CD8-positive, alpha-beta memory T cell (primary cell): ENCODE measurements around the gene MRPL10. TPM values are rescaled to one million over a fixed set of nuclear protein-coding genes. Genes with fewer than 3 reads are reported as not detected.

Experiments used
- CTCF ChIA-PET: fragments of 350-600 bp; sonication (Branson Sonifier 250); formaldehyde crosslinking; loops from one replicate; lab custom pipeline; 2021; ENCODE audit warnings: antibody characterized with exemption; lab: Charles Lee
- POLR2A ChIA-PET: fragments of 350-600 bp; sonication (Branson Sonifier 250); formaldehyde crosslinking; loops from one replicate; lab custom pipeline; 2021; ENCODE audit warnings: antibody characterized with exemption; lab: Charles Lee
- DNase-seq, 5 donors: peaks; one replicate each; pipeline versions ENCODE4 v3.0.0 to v3.0.0-alpha.2; 2020 to 2022; ENCODE audit warnings: mixed read lengths in 1 of 5
- H3K27ac ChIP-seq: one replicate; pipeline ENCODE4 v1.7.0; 2013; ENCODE audit warnings: low read depth, mild to moderate bottlenecking, low read length, moderate library complexity
- H3K27me3 ChIP-seq: 2 replicates; pipeline ENCODE4 v1.7.0; 2013; ENCODE audit warnings: low read length, mild to moderate bottlenecking; ENCODE audit not compliant: insufficient read depth, poor library complexity, severe bottlenecking
- H3K36me3 ChIP-seq: 2 replicates; pipeline ENCODE4 v1.7.0; 2013; ENCODE audit warnings: mild to moderate bottlenecking, low read length, moderate library complexity; ENCODE audit not compliant: insufficient read depth
- H3K4me1 ChIP-seq: 2 replicates; pipeline ENCODE4 v1.7.0; 2013; ENCODE audit warnings: mild to moderate bottlenecking, low read length, moderate library complexity; ENCODE audit not compliant: insufficient read depth
- H3K4me3 ChIP-seq: 2 replicates; pipeline ENCODE4 v1.7.0; 2013; ENCODE audit warnings: mild to moderate bottlenecking, low read length
- H3K9me3 ChIP-seq: 2 replicates; pipeline ENCODE4 v1.7.0; 2013; ENCODE audit warnings: mild to moderate bottlenecking, low read length
- H3K27ac Mint-ChIP-seq, 8 donors: one replicate each; pipeline ENCODE4 v1.8.0; 2020 to 2021; ENCODE audit warnings: mixed read lengths in 8 of 8, mild to moderate bottlenecking in 6 of 8, inconsistent platforms in 3 of 8, moderate library complexity in 3 of 8
- H3K27me3 Mint-ChIP-seq, 2 donors: one replicate each; pipeline ENCODE4 v1.8.0; 2020 to 2021; ENCODE audit warnings: mixed read lengths in 2 of 2, mild to moderate bottlenecking in 1 of 2, moderate library complexity in 1 of 2
- H3K36me3 Mint-ChIP-seq, 3 donors: one replicate each; pipeline ENCODE4 v1.8.0; 2020 to 2021; ENCODE audit warnings: mixed read lengths in 3 of 3, inconsistent platforms in 1 of 3, mild to moderate bottlenecking in 1 of 3
- H3K4me1 Mint-ChIP-seq, 3 donors: one replicate each; pipeline ENCODE4 v1.8.0; 2020 to 2021; ENCODE audit warnings: mixed read lengths in 3 of 3, inconsistent platforms in 1 of 3, mild to moderate bottlenecking in 1 of 3
- H3K4me3 Mint-ChIP-seq, 7 donors: one replicate each; pipeline ENCODE4 v1.8.0; 2020 to 2021; ENCODE audit warnings: mixed read lengths in 7 of 7, mild to moderate bottlenecking in 6 of 7, moderate library complexity in 4 of 7, inconsistent platforms in 2 of 7
- H3K9me3 Mint-ChIP-seq, 5 donors: one replicate each; pipeline ENCODE4 v1.8.0; 2020 to 2022; ENCODE audit warnings: mixed read lengths in 5 of 5, mild to moderate bottlenecking in 3 of 5, moderate library complexity in 2 of 5, inconsistent platforms in 1 of 5
- polyA plus RNA-seq: library from polyadenylated mRNA; unstranded; fragments of 300-500 nt; fragmentation: Illumina TruSeq; gene quantifications from one replicate; pipeline ENCODE4 v1.2.3, GENCODE V29; 2021
- total RNA-seq, 2 experiments: library from RNA; stranded (reverse); gene quantifications; one replicate each; pipeline ENCODE4 v1.2.3, GENCODE V29; 2021

MRPL10 gene
- total and polyA plus RNA-seq, 3 experiments from 2014 or later = 59.8 to 67.7 (median 67.0) TPM

GRCh38 chr17:47816111-47816735 is 15.1 kb downstream of the MRPL10 start:
- CTCF ChIA-PET = no interaction called here
- no peak overlapping the region for H3K4me3 ChIP-seq
- Mint-ChIP-seq H3K9me3 (no peaks in the 10 kb centered on the region), H3K4me1 (peaks cover 17 to 35% (median 20%) of the 10 kb centered on the region in 3 donors), H3K4me3 (no peak overlapping the region), H3K36me3 (peaks cover 3 to 87% (median 16%) of the 10 kb centered on the region in 3 donors), H3K27me3 (peaks cover 0 to 1% of the 10 kb centered on the region in 2 donors), H3K27ac (peak overlapping the region in 2 of 8 donors; percentile 15 to 93)
- H3K27ac ChIP-seq = no peak overlapping the region
- peaks cover 45% of the 10 kb centered on the region for H3K36me3 ChIP-seq
- no peaks in the 10 kb centered on the region for H3K27me3 ChIP-seq
- H3K4me1 ChIP-seq = peaks cover 14% of the 10 kb centered on the region
- H3K9me3 ChIP-seq = no peaks in the 10 kb centered on the region
- peak in 1 of 5 donors; percentile 44 for DNase-seq
- POLR2A ChIA-PET = no interaction called here

- peaks cover 3 to 90% (median 21%) of the 10 kb centered on the region in 3 donors for H3K36me3 Mint-ChIP-seq
- DNase-seq = peak in 1 of 5 donors; percentile 25
- Histone ChIP-seq H3K27ac (no peak overlapping the region), H3K4me1 (peaks cover 5% of the 10 kb centered on the region), H3K36me3 (peaks cover 45% of the 10 kb centered on the region), H3K9me3 (no peaks in the 10 kb centered on the region), H3K27me3 (no peaks in the 10 kb centered on the region), H3K4me3 (no peak overlapping the region)
- CTCF ChIA-PET = interaction anchor here (0.7 kb wide), 1 partner anchor 116 kb away, joined by 3 read pairs; no protein-coding TSS in a partner anchor
- peak overlapping the region in 6 of 8 donors; percentile 40 to 85 (median 54) for H3K27ac Mint-ChIP-seq
- no peak overlapping the region for H3K4me3 Mint-ChIP-seq
- no peaks in the 10 kb centered on the region for H3K9me3 Mint-ChIP-seq
- POLR2A ChIA-PET = interaction anchor here (0.6 kb wide), 1 partner anchor 489 kb away, joined by 3 read pairs; no protein-coding TSS in a partner anchor
- H3K4me1 Mint-ChIP-seq = peaks cover 17 to 35% (median 19%) of the 10 kb centered on the region in 3 donors
- peaks cover 0 to 2% of the 10 kb centered on the region in 2 donors for H3K27me3 Mint-ChIP-seq
Measured at GRCh38 chr17:47815106-47815918, 16.0 kb downstream of the MRPL10 start.

- Histone ChIP-seq H3K9me3 (no peaks in the 10 kb centered on the region), H3K27ac (no peak overlapping the region), H3K36me3 (peaks cover 44% of the 10 kb centered on the region), H3K4me1 (no peaks in the 10 kb centered on the region), H3K27me3 (no peaks in the 10 kb centered on the region), H3K4me3 (no peak overlapping the region)
- Mint-ChIP-seq H3K9me3 (no peaks in the 10 kb centered on the region), H3K36me3 (peaks cover 9 to 95% (median 26%) of the 10 kb centered on the region in 3 donors), H3K27ac (peak overlapping the region in 2 of 8 donors; percentile 60 to 91), H3K4me1 (peaks cover 21 to 29% (median 22%) of the 10 kb centered on the region in 3 donors), H3K27me3 (peaks cover 0 to 2% of the 10 kb centered on the region in 2 donors), H3K4me3 (no peak overlapping the region)
- POLR2A ChIA-PET = no interaction called here
- CTCF ChIA-PET = no interaction called here
- peak in 1 of 5 donors; percentile 27 for DNase-seq
Measured at GRCh38 chr17:47813512-47814031, 17.8 kb downstream of the MRPL10 start.

- no peak overlapping the region for H3K4me3 Mint-ChIP-seq
- peak in 1 of 5 donors; percentile 28 for DNase-seq
- H3K27ac Mint-ChIP-seq = peak overlapping the region in 6 of 8 donors; percentile 13 to 91 (median 88)
- H3K36me3 Mint-ChIP-seq = peaks cover 9 to 95% (median 30%) of the 10 kb centered on the region in 3 donors
- Histone ChIP-seq H3K4me1 (no peaks in the 10 kb centered on the region), H3K9me3 (no peaks in the 10 kb centered on the region), H3K4me3 (no peak overlapping the region), H3K36me3 (peaks cover 40% of the 10 kb centered on the region), H3K27me3 (no peaks in the 10 kb centered on the region), H3K27ac (no peak overlapping the region)
- ChIA-PET CTCF (no interaction called here), POLR2A (no interaction called here)
- H3K4me1 Mint-ChIP-seq = peaks cover 21 to 29% (median 22%) of the 10 kb centered on the region in 3 donors
- H3K9me3 Mint-ChIP-seq = no peaks in the 10 kb centered on the region
- H3K27me3 Mint-ChIP-seq = peaks cover 0 to 2% of the 10 kb centered on the region in 2 donors
Measured at GRCh38 chr17:47813077-47813476, 18.3 kb downstream of the MRPL10 start.

- no peaks in the 10 kb centered on the region for H3K9me3 ChIP-seq
- Mint-ChIP-seq H3K9me3 (no peaks in the 10 kb centered on the region), H3K4me1 (peaks cover 21 to 29% (median 22%) of the 10 kb centered on the region in 3 donors), H3K27ac (peak overlapping the region in 7 of 8 donors; percentile 13 to 94 (median 91)), H3K4me3 (no peak overlapping the region), H3K36me3 (peaks cover 9 to 95% (median 32%) of the 10 kb centered on the region in 3 donors), H3K27me3 (peaks cover 0 to 2% of the 10 kb centered on the region in 2 donors)
- no peak overlapping the region for H3K4me3 ChIP-seq
- ChIA-PET POLR2A (no interaction called here), CTCF (no interaction called here)
- H3K4me1 ChIP-seq = no peaks in the 10 kb centered on the region
- H3K27me3 ChIP-seq = no peaks in the 10 kb centered on the region
- DNase-seq = peak in 1 of 5 donors; percentile 23
- H3K27ac ChIP-seq = no peak overlapping the region
- peaks cover 34% of the 10 kb centered on the region for H3K36me3 ChIP-seq
Measured at GRCh38 chr17:47812146-47812920, 19.0 kb downstream of the MRPL10 start.

- peaks cover 9 to 95% (median 32%) of the 10 kb centered on the region in 3 donors for H3K36me3 Mint-ChIP-seq
- POLR2A ChIA-PET = no interaction called here
- no peaks in the 10 kb centered on the region for H3K9me3 Mint-ChIP-seq
- H3K4me3 Mint-ChIP-seq = peak overlapping the region in 1 of 7 donors; percentile 24
- Histone ChIP-seq H3K4me1 (no peaks in the 10 kb centered on the region), H3K27ac (no peak overlapping the region), H3K27me3 (no peaks in the 10 kb centered on the region), H3K4me3 (no peak overlapping the region), H3K9me3 (no peaks in the 10 kb centered on the region), H3K36me3 (peaks cover 29% of the 10 kb centered on the region)
- peaks cover 21 to 29% (median 22%) of the 10 kb centered on the region in 3 donors for H3K4me1 Mint-ChIP-seq
- DNase-seq = no peak
- peaks cover 0 to 2% of the 10 kb centered on the region in 2 donors for H3K27me3 Mint-ChIP-seq
- CTCF ChIA-PET = no interaction called here
- H3K27ac Mint-ChIP-seq = peak overlapping the region; percentile 87 to 94 (median 92)
Measured at GRCh38 chr17:47811709-47812108, 19.6 kb downstream of the MRPL10 start.

- no peaks in the 10 kb centered on the region for H3K4me1 ChIP-seq
- H3K27me3 ChIP-seq = no peaks in the 10 kb centered on the region
- Mint-ChIP-seq H3K27ac (peak overlapping the region; percentile 89 to 94 (median 92)), H3K4me3 (peak overlapping the region in 1 of 7 donors; percentile 20), H3K9me3 (no peaks in the 10 kb centered on the region), H3K4me1 (peaks cover 21 to 29% (median 22%) of the 10 kb centered on the region in 3 donors), H3K36me3 (peaks cover 9 to 93% (median 32%) of the 10 kb centered on the region in 3 donors), H3K27me3 (peaks cover 0 to 2% of the 10 kb centered on the region in 2 donors)
- DNase-seq = peak in 1 of 5 donors; percentile 25
- H3K9me3 ChIP-seq = no peaks in the 10 kb centered on the region
- peak overlapping the region; percentile 59 for H3K27ac ChIP-seq
- peaks cover 22% of the 10 kb centered on the region for H3K36me3 ChIP-seq
- CTCF ChIA-PET = no interaction called here
- H3K4me3 ChIP-seq = no peak overlapping the region
- POLR2A ChIA-PET = interaction anchor here (0.7 kb wide), 1 partner anchor 137 kb away, joined by 3 read pairs; no protein-coding TSS in a partner anchor
Measured at GRCh38 chr17:47810901-47811635, 20.3 kb downstream of the MRPL10 start.
